H1 (cell line): ENCODE results near the gene PRKN.

Experiments used
- BCL11A ChIP-seq, 2 experiments: IDR thresholded peaks; one replicate each; pipeline ENCODE4 v1.6.1; 2011; ENCODE audit warnings: low read depth in 2 of 2, low read length in 2 of 2, mild to moderate bottlenecking in 2 of 2
- CREB1 ChIP-seq: IDR thresholded peaks from 2 replicates; pipeline ENCODE4 v1.6.1; 2012; ENCODE audit warnings: inconsistent platforms

DNA sequence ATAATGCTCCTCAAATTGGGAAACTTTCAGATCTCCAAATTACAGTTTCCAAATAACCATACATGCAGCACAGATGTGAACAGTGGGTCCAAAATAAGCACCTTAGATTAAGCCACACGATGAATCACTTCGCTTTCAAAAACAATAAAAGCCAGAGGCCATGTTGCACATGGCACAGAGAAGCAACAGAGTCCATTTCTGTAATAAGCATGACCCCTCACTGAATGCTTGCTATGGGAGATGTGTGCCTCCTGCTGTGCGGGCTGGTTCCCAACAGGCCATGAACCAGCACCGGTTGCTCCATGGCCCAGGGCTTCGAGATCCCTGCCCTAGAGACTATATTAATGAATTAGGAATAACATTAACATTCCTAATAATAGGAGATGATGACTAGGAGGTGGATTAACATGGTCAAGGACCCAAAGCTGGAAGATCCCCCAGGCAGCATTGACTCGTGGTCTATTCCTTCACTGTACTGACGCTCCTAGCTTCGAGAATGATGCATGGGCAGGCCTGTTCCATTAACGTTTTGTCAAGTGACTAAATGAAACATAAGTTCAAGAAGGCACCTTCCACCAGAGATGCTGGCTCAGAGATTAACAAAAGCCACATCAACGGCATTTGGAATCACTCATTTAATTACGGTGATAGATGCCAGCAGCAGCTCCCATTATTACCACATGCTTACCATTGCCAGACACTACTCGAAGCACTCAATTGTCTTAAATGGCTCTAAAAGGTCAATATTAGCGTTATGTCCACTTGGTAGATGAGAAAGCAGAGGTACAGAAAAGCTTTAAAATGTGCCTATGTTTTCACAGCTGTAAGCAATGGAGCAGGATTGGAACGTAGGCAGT lies 983.1 kb downstream of the PRKN start:
- TF ChIP-seq CREB1 (no peak), BCL11A (IDR thresholded peaks at IDR 0.05; ENCODE audit: low read depth in 2 of 2, low read length in 2 of 2) (no peak)
